ENCODE data around the gene SPRR1B.
"Not testable (repeated sequence)": the region's sequence is repeated elsewhere in the genome, so short reads cannot be mapped to it uniquely, and the experiment has no call there.

The SPRR1B gene

GRCh38 chr1:153040950-153041631 is 10.1 kb downstream of the SPRR1B start, which contains the start of gene SPRR2D:
Gene SPRR2D, minus strand, starts transcription at chr1:153041120. Its CDS starts 774 bp downstream, at chr1:153040346.
- DNase-seq (ENCODE audit: low read depth), result no peak

GRCh38 chr1:153049211-153049610 is 18.2 kb downstream of the SPRR1B start:
- no peak for DNase-seq (ENCODE audit: low read depth)

- DNase-seq (ENCODE audit: low read depth), result not testable (repeated sequence)
These were observed 25.1 kb downstream of the SPRR1B start for GRCh38 chr1:153056111-153056510.

GRCh38 chr1:153057375-153057774 is 26.4 kb downstream of the SPRR1B start, which contains the start of gene SPRR2A:
Gene SPRR2A, minus strand, starts transcription at chr1:153057512. Its CDS starts 777 bp downstream, at chr1:153056735.
- DNase-seq (ENCODE audit: low read depth), result no peak

- DNase-seq (ENCODE audit: low read depth), result no peak
These were observed 27.2 kb downstream of the SPRR1B start for GRCh38 chr1:153058154-153058553.

- DNase-seq (ENCODE audit: low read depth), result no peak
These were observed 28.1 kb downstream of the SPRR1B start for GRCh38 chr1:153058826-153059784.

- DNase-seq (ENCODE audit: low read depth), result no peak
These were observed 39.2 kb downstream of the SPRR1B start for GRCh38 chr1:153070243-153070642.

- no peak for DNase-seq (ENCODE audit: low read depth)
These were observed 40.5 kb downstream of the SPRR1B start, which contains the start of gene SPRR2B for GRCh38 chr1:153071511-153071910. Gene SPRR2B, minus strand, starts transcription at chr1:153071611. Its CDS starts 772 bp downstream, at chr1:153070839.

GRCh38 chr1:153072806-153073726 is 42.1 kb downstream of the SPRR1B start:
- no peak for DNase-seq (ENCODE audit: low read depth)

- DNase-seq (ENCODE audit: low read depth), result no peak
These were observed 50.7 kb downstream of the SPRR1B start for GRCh38 chr1:153081736-153082135.
